HepG2 (cell line): ENCODE results near the gene CAMSAP2. TPM values are rescaled to one million over a fixed set of nuclear protein-coding genes. Genes with fewer than 3 reads are reported as not detected.

Experiments
- ATAC-seq: fragments of 200-7000 bp; cut with Tn5 transposase; 3 replicates; pipeline ENCODE4 v1.9.1; 2020; ENCODE audit warnings: mild to moderate bottlenecking, moderate library complexity
- BruUV-seq: library from RNA; stranded (reverse); fragments of 400-500 nt; replicated peaks from 2 replicates; lab custom pipeline; 2021; lab: Mats Ljungman, UMichigan
- CTCF ChIA-PET: fragments of 300-600 bp; formaldehyde crosslinking; extraction: SDS; loops from one replicate; lab custom pipeline; 2021; ENCODE audit warnings: low total read pairs, inconsistent platforms, low intra/inter-chr PET ratio; lab: Yijun Ruan, JAX
- POLR2A ChIA-PET: fragments of 350-600 bp; sonication (Branson Sonifier 250); formaldehyde crosslinking; loops from one replicate; lab custom pipeline; 2020; ENCODE audit warnings: antibody characterized with exemption, inconsistent platforms; lab: Yijun Ruan, JAX
- DNase-seq: peaks from one replicate; pipeline ENCODE4 v3.0.0-alpha.2; 2015; ENCODE audit warnings: low spot score
- FAIRE-seq: peaks from 3 replicates; lab custom pipeline; 2011; peaks lifted over from hg19 to GRCh38; lab: Jason Lieb, UNC
- H2AFZ ChIP-seq: one replicate; pipeline ENCODE4 v1.6.1; 2011; ENCODE audit warnings: low read length, inconsistent platforms
- H3K27ac ChIP-seq: fragments of 300-600 bp; 3 replicates; pipeline ENCODE4 v1.8.0; 2011; ENCODE audit warnings: mixed run types, mild to moderate bottlenecking, mixed read lengths, low read length, inconsistent platforms; ENCODE audit not compliant: insufficient read depth; ENCODE audit errors: extremely low read length
- H3K27me3 ChIP-seq, 2 experiments: fragments of 200-600 bp in 1 of 2; 2 replicates in 1 of 2; 3 replicates in 1 of 2; pipeline versions ENCODE4 v1.6.0 to v1.8.0; 2011; ENCODE audit warnings: low read length in 2 of 2, mild to moderate bottlenecking in 2 of 2, moderate library complexity in 2 of 2, inconsistent platforms in 1 of 2; ENCODE audit not compliant: insufficient read depth in 2 of 2, control insufficient read depth in 1 of 2
- H3K36me3 ChIP-seq, 2 experiments: fragments of 200-600 bp in 1 of 2; replicated peaks in 1 of 2; 2 replicates in 1 of 2; 3 replicates in 1 of 2; pipeline versions ENCODE4 v1.5.1 to v1.8.0; 2011; ENCODE audit warnings: low read length in 2 of 2, inconsistent platforms in 1 of 2; ENCODE audit not compliant: insufficient read depth in 2 of 2, control insufficient read depth in 1 of 2
- H3K4me1 ChIP-seq: 2 replicates; pipeline ENCODE4 v1.5.1; 2012; ENCODE audit warnings: low read length, inconsistent platforms; ENCODE audit not compliant: insufficient read depth
- H3K4me2 ChIP-seq: 2 replicates; pipeline ENCODE4 v1.6.0; 2011; ENCODE audit warnings: low read depth, low read length, inconsistent platforms
- H3K4me3 ChIP-seq, 3 experiments: fragments of 200-600 bp in 1 of 3; sonication (generic), shearing (Covaris generic) in 1 of 3; replicated peaks in 1 of 3; 2 replicates each; pipeline ENCODE4 v1.5.1; 2011 to 2016; ENCODE audit warnings: low read length in 3 of 3, inconsistent platforms in 2 of 3, low read depth in 2 of 3, mild to moderate bottlenecking in 2 of 3, control low read depth in 1 of 3, mixed read lengths in 1 of 3; ENCODE audit not compliant: insufficient read depth in 1 of 3
- H3K79me2 ChIP-seq: one replicate; pipeline ENCODE4 v1.6.1; 2011; ENCODE audit warnings: low read length, inconsistent platforms; ENCODE audit not compliant: insufficient read depth
- H3K9ac ChIP-seq: 2 replicates; pipeline ENCODE4 v1.6.0; 2011; ENCODE audit warnings: mild to moderate bottlenecking, low read depth, low read length, inconsistent platforms; ENCODE audit not compliant: insufficient read depth
- H3K9me3 ChIP-seq: 2 replicates; pipeline ENCODE4 v1.5.1; 2012; ENCODE audit warnings: mild to moderate bottlenecking, low read length
- H4K20me1 ChIP-seq: 2 replicates; pipeline ENCODE4 v1.6.0; 2011; ENCODE audit warnings: inconsistent platforms, mild to moderate bottlenecking, low read length, moderate library complexity; ENCODE audit not compliant: insufficient read depth
- BCL6 ChIP-seq: IDR thresholded peaks from 2 replicates; pipeline ENCODE4 v1.6.1; 2016; ENCODE audit warnings: missing genetic modification reagents, missing compliant biosample characterization
- CCDC6 ChIP-seq: sonication (generic); formaldehyde crosslinking; IDR thresholded peaks from 2 replicates; pipeline ENCODE4 v1.8.1; 2022; ENCODE audit warnings: mild to moderate bottlenecking, missing genetic modification reagents, moderate library complexity
- DNMT3B ChIP-seq: conservative IDR thresholded peaks from 2 replicates; pipeline ENCODE4 v1.6.1; 2016; ENCODE audit warnings: missing biosample characterization, control low read depth
- FOXA1 ChIP-seq, 2 experiments: fragments of 450-650 bp in 1 of 2; sonication (generic) in 1 of 2; formaldehyde crosslinking in 1 of 2; IDR thresholded peaks; 2 replicates each; pipeline versions ENCODE4 v1.4.0 to v1.6.1; 2016 to 2020; ENCODE audit warnings: missing genetic modification reagents in 1 of 2
- FOXP4 ChIP-seq: sonication (generic); formaldehyde crosslinking; IDR thresholded peaks from 2 replicates; pipeline ENCODE4 v1.4.0; 2020; ENCODE audit warnings: missing genetic modification reagents
- GPN1 ChIP-seq: sonication (generic); formaldehyde crosslinking; IDR thresholded peaks from 2 replicates; pipeline ENCODE4 v1.5.1; 2020; ENCODE audit warnings: missing genetic modification reagents, borderline replicate concordance
- ZEB1 ChIP-seq: IDR thresholded peaks from 2 replicates; pipeline ENCODE4 v1.6.1; 2012; ENCODE audit warnings: mild to moderate bottlenecking, low read depth, inconsistent platforms; ENCODE audit not compliant: insufficient replicate concordance
- ZNF263 ChIP-seq: sonication (generic); formaldehyde crosslinking; IDR thresholded peaks from 2 replicates; pipeline ENCODE4 v1.4.0; 2020; ENCODE audit warnings: missing genetic modification reagents
- WGBS: methylation state at CpG from one replicate; pipeline ENCODE4 v1.1.6; 2017; ENCODE audit warnings: low lambda C conversion rate; 5-methylcytosine and 5-hydroxymethylcytosine counted together
- in situ Hi-C: cut with HindIII; loops from 2 replicates; pipeline ENCODE4 v1.10.0; 2017; ENCODE audit warnings: low pct_unique_long_range_greater_than_20kb; ENCODE audit not compliant: extremely low pct_ligation_motif_present
- intact Hi-C: fragments of 100-400 bp; cut with micrococcal nuclease; formaldehyde crosslinking; loops from one replicate; pipeline ENCODE4 v1.10.0; 2022; ENCODE audit not compliant: unreplicated experiment
- polyA plus RNA-seq, 8 experiments: library from polyadenylated mRNA; depleted of rRNA in 3 of 8; stranded (reverse) in 7 of 8; unstranded in 1 of 8; fragments of >200 nt; fragmentation: Illumina TruSeq in 4 of 8; extraction: Trizol in 4 of 8; gene quantifications; 2 replicates each; pipeline versions ENCODE4 v1.2.1 to v1.2.3, GENCODE V29; 2011 to 2016; ENCODE audit warnings: low read depth in 4 of 8, missing spikeins in 1 of 8, mixed read lengths in 1 of 8; ENCODE audit not compliant: insufficient read depth in 1 of 8
- total RNA-seq, 5 experiments: library from RNA; depleted of rRNA; stranded (reverse); fragments of >200 nt; fragmentation: Illumina TruSeq; extraction: Trizol; gene quantifications; 2 replicates each; pipeline ENCODE4 v1.2.3, GENCODE V29; 2016; ENCODE audit warnings: low read depth in 1 of 5

Gene CAMSAP2
- total and polyA plus RNA-seq, 2 of the 13 experiments (the other 11 are each of a cell fraction or from before 2014, with no cell fraction given) = 3.4 to 8.2 TPM

- Histone ChIP-seq H4K20me1 (no peaks in the 10 kb centered on the region), H3K79me2 (peaks cover 19% of the 10 kb centered on the region), H3K27ac (peak overlapping the region; percentile 32), H3K4me1 (peaks cover 92% of the 10 kb centered on the region), H3K9me3 (no peaks in the 10 kb centered on the region), H3K4me3 (peak overlapping the region in 2 of 3 experiments; percentile 5 to 26; a peak in 2 of 6 replicates), H2AFZ (no peak overlapping the region)
- no peak for FAIRE-seq
- TF ChIP-seq FOXA1 (IDR thresholded peaks at IDR 0.05) (no peak), FOXA1 (CRISPR knock-in tag; IDR thresholded peaks at IDR 0.05) (peak; percentile 16; the same call in 1 of the 2 replicates), DNMT3B (CRISPR knock-in tag) (no peak), GPN1 (CRISPR knock-in tag) (no peak), CCDC6 (0 out of 2 replicates have a peak, but pooled peaks have one; percentile 24), ZEB1 (peak; percentile 69), ZNF263 (CRISPR knock-in tag) (peak; percentile 74), BCL6 (CRISPR knock-in tag) (0 out of 2 replicates have a peak, but pooled peaks have one; percentile 28), FOXP4 (CRISPR knock-in tag) (peak; percentile 33; the same call in 1 of the 2 replicates)
- TF ChIP-seq, all 625 proteins: peak for 6
- DNase-seq (no peak), ATAC-seq (no peak)
- 34% methylated on average over 6 of the region's 6 CpGs for WGBS
- Histone ChIP-seq H3K27me3 (no peaks in the 10 kb centered on the region), H3K9ac (no peak overlapping the region), H3K4me2 (peak overlapping the region; percentile 87), H3K36me3 (no peaks in the 10 kb centered on the region)
- POLR2A ChIA-PET = interaction anchor here (0.9 to 3.7 kb wide), 3 partner anchors 11 to 24 kb away, joined by 3 to 34 read pairs (median 6); no protein-coding TSS in a partner anchor
- BruUV-seq = no TSS peak
- in situ Hi-C loops = loop anchor here (5.0 kb wide), 2 partner anchors 79 to 149 kb away; no protein-coding TSS in a partner anchor
- intact Hi-C loops = loop anchor here (5.0 to 10.0 kb wide), 2 partner anchors 129 to 221 kb away; partner anchors contain the start of genes CACNA1S and KIF21B
- CTCF ChIA-PET = no interaction called here
Measured at GRCh38 chr1:200893411-200893901, 154.8 kb downstream of the CAMSAP2 start.
